GM19099 (cell line): ENCODE results near the gene APLN.

Source experiments
- POLR2A ChIP-seq: IDR thresholded peaks from 3 replicates; pipeline ENCODE4 v1.6.1; 2011; ENCODE audit warnings: low read depth; ENCODE audit not compliant: insufficient read length; ENCODE audit errors: extremely low read depth

APLN gene

DNA sequence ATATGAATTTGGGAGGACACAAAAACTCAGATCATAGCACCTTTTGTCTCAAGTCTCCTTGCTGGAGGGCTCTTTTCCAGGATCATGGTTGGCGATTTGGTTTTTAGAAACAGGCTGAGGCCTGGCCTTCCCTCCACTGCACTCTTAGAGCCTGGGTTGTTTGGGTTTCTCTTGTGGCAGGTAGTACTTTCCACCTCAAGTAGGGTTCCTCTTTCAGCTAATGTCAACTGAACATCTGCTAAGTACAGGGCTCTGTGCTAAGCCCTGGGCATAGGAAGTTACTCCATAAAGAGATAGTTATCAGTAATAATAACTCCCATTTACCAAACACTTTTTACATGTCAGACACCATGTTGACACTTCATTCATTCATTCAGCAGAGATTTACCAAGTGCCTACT lies 28.2 kb upstream of the APLN start:
- TF ChIP-seq POLR2A: no peak

DNA sequence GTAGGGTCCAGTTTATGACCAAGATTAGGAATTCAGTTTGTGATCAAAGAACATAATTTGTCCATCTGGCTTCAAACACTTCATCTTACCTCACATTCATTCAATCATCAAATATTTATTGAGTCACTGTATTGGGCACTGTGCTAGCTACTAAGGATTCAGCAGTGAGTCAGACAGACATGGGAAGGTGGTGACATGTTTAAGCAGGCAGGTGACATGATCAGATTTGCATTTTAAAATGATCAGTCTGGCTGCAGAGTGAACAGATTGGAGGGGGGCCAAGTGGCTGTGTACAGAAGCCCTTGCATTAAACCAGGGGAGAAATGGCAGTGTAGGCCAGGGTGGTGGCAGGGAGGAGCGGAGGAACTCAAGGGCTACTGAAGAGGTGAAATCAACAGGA lies 25.1 kb upstream of the APLN start:
- no peak for TF ChIP-seq POLR2A

DNA sequence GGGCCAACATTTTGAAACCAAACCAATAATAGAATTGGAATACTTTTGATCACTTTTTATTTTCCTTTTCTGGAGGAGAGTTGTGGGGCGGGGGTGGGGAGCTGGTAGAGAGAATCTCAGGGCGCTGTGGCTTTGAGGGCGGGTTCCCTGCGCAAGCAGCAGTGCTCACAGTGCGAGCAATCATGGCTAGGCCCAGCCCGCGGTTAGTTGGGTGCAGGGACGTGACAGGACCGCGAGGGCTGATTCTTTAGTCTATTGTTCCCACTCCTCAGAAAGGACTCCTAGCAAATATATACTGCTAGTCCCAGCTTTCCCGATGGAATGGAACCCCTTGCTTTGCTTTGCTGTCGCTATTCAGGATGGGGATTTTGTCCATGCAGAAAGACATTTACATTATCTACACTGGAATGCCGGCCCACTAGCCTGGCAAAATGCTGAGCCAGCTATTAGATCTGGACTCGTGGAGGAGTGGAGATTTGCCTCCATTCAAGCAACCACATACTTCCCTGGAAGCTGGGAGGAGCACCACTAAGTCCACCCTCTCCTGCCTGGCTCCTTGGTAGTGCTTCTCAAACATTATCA lies 23.9 kb upstream of the APLN start:
- no peak for TF ChIP-seq POLR2A

DNA sequence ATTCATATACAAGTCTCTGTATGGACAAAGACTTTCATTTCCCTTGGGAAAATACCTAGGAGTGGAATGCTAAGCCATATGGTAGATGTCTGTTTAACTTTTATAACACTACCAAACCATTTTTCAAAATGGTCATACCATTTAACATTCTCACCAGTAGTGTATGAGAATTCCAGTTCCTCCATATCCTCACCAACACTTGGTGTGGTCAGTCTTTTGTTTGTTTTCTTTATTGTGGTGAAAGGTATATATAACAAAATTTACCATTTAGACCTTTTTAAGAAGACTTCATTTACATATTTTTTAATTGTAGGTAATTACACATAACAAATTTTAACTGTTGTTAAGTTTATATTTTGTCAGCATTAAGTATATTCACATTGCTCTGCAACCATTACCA lies 12.7 kb upstream of the APLN start:
- no peak for TF ChIP-seq POLR2A

DNA sequence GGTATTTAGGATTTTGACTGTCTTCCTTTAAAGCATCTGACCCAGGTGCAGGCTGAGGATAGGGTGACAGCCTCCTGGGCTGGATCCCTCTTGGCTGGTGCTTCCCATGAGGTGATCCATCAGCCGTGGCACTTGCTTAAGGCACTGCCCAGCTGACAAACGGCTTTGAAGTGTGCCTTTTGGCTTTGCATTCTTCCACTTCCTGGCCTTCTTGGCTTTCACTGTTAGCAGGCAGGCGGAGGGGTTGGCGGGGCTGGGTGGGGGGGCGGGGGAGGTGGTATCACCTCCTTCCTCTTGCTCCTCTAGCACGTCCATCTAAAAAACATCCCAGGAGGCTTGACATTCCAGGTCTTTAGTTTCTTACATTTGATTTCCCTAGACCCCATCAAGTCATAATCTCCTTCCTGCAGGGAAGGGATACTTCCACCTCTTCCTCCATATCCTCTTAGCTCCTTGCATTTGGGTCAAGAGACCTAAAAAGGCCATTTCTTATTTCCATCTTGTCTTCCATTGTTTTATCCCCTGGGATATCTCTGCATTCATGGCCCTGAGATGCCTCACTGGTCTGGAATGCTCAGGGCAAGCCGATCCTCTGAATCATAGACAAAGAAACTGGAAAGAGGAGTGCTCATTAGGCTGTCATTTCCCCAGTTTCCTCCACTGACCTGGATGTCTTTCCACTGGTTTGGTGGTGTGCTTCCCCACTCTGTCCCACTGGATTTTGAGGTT lies 11.3 kb upstream of the APLN start:
- TF ChIP-seq POLR2A: no peak

DNA sequence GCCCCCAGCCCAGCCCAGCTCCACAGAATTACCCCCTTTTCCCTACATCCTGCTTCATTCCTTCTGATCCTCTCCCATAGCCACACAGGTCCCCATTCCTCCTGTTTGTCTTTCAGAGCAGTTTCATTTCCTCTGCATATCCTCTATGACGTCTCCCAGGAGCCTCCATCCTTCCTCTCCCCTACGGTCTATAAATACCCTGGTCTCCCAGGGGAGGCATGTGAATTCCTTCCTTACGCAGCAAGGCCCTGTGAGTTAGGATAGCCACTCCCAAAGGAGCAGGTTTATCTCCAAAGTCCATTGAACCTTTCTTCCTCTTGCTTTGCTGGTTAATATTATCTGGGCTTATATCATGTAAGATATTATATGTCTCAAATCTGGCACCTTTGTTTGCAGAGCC lies 8.4 kb upstream of the APLN start:
- TF ChIP-seq POLR2A: no peak

DNA sequence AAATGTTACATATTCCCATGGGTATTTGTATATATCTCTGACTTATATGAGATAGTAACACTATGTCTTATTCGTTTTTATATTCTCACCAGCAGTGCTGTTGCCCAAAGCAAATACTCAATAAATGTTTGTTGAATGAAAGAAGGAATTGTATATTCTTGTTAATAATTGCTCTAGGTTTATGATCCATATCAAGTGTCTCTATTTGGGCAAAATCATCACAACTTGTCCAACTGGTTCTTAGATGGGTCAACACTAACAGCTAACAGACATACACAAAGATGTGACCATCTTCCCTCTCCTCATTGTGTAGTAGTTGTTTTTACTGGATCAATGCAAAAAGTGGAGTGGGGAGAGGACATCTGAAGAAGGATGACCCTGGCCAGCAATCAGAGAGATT lies 6.6 kb upstream of the APLN start:
- no peak for TF ChIP-seq POLR2A

DNA sequence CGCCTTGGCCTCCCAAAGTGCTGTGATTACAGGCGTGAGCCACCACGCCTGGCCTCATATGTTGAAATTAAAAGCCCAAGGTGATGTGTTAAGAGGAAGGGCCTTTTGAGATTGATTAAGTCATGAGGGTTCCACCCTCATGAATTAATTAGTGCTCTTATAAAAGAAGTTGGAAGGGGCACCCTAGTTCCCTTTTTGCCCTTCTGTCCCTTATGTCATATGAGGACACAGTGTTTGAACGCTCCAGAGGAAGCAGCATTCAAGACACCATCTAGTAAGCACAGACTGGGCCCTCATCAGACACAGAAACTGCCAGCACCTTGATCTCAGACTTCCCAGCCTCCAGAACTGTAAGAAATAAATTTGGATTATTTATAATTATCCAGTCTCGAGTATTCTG lies 5.1 kb upstream of the APLN start:
- no peak for TF ChIP-seq POLR2A

DNA sequence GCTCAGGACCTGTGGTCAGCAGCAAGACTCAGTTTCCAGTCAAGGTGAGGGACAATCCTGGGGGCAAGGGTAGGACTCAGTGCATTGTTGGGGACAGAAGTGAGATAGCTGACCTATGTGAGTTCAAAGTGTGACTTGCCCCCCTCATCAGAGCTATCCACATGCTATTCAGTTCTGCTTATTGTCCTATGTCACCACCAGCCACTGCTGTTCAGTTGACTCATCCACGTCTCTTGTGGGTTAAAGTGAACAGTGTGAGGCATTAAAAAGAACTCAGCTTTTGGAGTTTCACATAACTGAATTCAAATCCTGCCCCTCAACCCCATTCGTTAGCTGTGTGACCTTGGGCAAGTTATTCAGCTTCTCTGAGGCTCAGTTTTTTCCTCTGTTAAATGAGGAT lies 4.4 kb upstream of the APLN start:
- no peak for TF ChIP-seq POLR2A

DNA sequence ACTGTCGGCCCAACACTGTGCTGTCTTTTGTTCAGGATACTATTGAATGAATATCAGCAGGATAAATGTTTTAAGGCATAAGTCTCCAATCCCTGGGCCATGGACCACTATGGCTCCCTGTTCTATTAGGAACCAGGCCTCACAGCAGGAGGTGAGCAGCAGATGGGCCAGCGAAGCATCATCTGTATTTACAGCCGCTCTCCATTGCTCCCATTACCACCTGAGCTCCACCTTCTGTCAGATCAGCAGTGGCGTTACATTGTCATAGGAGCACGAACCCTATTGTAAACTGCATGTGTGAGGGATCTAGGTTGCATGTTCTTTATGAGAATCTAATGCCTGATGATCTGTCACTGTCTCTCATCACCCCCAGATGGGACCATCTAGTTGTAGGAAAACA lies 3.7 kb upstream of the APLN start:
- no peak for TF ChIP-seq POLR2A

DNA sequence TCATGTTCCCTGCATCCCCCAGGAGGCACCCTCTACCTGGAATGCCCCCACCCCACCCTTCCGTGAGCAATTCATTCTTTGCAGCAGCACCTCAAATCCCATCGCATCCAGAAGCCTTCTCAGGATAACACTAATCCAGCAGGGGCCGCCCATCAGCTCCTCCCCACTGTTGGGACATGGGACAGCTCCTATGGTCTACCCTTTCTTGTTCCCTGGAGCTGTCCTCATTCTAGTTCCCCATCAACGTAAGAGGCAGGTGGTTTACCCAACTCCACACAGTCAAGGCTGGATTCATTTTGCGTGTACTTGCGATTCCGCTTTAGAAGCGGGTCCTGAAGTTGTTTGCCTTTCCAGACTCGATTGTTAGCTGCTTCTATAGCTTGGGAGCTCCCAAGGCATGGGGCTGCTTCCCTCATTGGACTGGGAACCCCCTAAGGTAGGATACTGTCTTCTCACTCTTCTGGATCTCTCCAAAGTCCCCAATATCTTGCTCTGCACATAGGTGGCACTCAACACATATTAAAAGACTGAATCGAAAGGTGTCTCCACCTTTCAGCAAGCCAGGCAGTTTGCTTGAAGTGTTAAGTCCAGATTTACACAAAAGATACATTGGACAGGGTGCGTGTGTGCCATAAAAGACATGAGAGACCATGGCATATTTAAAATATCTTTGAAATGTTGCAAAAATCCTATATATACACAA lies 942 bp upstream of the APLN start:
- no peak for TF ChIP-seq POLR2A

DNA sequence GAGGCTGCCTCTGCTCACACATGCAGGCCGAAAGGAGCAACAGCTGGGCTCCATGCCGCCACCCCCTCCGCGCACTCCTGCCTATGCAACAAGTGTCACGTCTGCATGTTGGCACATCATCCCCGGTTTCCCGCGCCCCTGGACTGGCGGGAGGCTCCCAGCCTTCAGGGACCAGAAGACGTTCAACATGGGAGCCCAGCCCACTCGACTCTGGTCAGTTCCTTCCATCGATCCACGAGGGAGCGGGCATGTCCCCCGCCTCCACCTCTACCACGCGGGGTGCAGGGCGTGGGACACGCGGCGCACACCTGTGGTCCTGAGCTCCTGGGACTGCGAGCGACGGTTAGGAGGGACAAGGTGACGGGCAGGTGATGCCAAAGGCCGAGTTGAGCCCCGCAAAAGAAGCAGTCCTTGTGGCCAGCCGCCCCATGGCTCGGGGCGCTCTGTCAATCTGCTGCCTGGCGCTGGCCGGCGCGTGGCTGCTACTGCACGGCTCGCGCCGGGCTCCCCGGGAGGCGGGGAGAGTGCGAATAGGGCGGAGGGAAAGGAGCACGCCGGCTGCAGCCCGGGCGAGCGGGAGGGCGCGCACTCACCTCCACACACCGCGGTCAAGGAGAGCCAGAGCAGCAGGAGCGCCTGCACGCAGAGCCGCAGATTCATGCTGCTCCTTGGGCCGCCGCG lies 645 bp downstream of the APLN start:
- no peak for TF ChIP-seq POLR2A

DNA sequence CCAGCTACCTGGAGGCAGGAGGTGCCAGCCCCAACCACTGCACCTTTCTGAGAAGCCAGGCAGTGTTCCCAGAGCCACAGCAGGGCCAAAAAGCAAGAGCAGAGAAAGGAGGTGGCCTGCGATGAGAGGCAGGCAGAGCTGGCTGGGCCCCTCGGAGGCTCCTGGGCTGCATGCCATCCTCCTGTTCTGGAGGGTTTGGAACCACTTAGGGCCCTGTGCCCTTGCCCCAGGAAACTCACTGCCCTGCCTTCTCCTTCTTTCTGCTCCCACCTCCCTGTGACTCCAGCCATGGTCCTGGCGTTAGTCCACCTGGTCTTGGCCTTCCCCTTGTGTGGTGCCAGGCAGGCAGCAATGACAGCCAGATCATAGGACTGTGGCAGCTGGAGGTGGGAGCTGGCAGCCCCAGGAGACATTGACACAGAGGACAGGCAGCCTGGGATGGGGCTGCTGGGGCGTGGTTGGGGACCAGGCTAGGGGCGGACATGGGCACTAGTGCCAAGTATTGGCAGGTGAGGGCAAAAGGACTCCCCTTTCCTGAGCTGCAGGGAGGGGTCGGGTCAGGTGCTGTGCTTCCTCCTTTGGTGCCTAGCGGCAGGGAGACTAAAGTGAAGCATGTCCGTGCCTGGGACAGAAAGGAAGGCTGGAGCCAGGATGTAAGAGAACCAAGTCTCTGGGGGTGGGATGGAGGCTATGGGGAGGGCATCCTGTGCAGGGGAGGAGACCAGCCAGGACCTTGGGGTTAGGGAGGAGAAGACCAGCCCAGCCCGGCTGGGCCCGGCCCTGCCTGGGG lies 1.4 kb downstream of the APLN start:
- no peak for TF ChIP-seq POLR2A

DNA sequence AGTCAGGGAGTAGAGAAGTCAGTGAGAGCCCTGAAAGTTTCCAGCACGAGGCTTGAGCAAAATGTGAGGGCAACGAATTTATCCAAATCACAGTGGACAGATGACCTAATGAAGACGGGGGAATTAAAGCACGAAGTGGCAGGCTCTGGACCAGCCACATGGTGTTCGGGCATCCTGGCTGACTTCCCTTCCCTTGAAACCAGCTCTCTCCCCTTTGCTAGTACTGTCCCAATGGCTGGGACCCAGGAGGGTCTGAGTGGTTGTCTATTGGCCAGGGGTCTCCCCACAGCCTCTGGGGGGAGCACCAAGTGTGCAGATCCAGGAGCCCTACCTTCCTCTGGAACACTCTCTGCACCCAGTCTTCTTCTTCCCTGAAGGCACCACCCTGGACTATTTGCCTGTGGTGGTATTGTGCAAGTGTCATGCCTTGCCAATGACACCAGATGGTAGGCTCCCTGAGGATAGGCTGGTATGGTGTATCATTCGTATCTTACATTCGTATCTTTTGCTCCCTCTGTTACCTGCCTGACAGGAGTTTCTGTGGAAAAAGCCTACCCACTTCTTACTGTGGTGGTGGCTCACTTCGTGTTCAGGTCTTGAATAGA lies 2.1 kb downstream of the APLN start:
- TF ChIP-seq POLR2A: no peak

DNA sequence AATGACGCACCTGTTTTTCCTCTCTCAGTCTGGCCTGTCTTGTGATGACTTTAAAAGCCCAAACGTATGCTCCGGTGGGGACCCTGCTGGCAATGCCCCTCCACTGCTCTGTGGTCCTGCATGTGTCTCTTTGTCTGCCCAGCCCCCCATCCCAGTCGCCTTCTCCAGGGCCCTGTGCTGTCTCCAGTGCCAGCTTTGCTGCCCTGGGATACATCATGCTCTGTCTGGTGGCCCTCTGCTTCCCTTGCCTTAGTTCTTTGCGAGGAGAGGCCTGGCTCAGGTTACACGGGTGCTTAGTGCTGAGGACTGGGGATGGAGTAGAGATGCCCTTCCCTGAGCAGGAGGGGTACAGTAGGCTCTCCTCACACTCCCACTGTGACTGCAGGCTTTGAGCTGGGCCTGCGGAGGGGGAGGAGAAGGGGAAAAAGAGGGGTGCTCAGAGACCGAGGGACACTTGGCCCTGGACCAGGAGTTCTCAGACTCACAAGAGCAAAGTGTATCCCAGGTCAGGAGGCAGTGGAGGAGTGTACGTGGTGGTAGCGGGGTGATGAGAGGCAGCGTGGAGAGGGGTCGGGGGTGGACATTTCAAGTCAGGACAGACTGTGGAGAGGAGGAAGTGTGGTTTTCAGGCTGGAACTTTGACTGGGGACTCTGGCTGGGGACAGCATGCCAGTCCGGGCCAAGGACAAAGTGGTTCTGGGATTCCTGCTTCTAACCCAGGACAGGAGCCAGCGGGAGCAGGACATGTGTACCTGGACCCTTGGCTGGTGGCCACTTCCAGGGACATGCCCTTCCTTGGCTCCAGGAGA lies 2.8 kb downstream of the APLN start:
- TF ChIP-seq POLR2A: no peak
